GM12873 (cell line): Measurements from ENCODE around the gene ZNF773.

Source experiments
- TF ChIP-seq, protein P1 (sequence below): IDR thresholded peaks from 2 replicates; pipeline ENCODE4 v1.5.1; 2012; ENCODE audit warnings: low read depth, mild to moderate bottlenecking, moderate library complexity, low read length, control low read depth; ENCODE audit not compliant: insufficient read depth; ENCODE audit errors: missing control alignments

Gene ZNF773

GRCh38 chr19:57546513-57546912 lies 46.8 kb downstream of the ZNF773 start:
- TF ChIP-seq, protein P1, sequence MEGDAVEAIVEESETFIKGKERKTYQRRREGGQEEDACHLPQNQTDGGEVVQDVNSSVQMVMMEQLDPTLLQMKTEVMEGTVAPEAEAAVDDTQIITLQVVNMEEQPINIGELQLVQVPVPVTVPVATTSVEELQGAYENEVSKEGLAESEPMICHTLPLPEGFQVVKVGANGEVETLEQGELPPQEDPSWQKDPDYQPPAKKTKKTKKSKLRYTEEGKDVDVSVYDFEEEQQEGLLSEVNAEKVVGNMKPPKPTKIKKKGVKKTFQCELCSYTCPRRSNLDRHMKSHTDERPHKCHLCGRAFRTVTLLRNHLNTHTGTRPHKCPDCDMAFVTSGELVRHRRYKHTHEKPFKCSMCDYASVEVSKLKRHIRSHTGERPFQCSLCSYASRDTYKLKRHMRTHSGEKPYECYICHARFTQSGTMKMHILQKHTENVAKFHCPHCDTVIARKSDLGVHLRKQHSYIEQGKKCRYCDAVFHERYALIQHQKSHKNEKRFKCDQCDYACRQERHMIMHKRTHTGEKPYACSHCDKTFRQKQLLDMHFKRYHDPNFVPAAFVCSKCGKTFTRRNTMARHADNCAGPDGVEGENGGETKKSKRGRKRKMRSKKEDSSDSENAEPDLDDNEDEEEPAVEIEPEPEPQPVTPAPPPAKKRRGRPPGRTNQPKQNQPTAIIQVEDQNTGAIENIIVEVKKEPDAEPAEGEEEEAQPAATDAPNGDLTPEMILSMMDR: no peak

DNA sequence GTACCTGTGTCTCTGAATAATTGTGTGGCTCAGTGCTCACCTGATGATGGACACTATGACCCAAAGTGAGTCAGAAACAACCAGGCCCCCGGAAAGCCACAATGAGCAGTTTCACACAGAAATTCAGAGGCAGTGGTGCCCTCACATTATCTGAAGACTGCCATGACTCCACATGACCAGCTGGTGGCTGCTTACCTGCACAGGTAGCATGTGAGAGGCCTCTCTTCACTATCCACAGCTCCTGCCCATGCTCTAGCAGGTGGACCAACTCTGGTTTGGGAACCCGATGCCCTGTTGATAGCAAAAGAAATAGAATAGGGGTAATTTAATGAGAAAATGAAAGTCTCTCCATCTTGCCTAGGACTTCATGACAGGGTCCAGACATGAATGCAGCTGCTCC lies 52.7 kb downstream of the ZNF773 start:
- TF ChIP-seq, protein P1: no peak

DNA sequence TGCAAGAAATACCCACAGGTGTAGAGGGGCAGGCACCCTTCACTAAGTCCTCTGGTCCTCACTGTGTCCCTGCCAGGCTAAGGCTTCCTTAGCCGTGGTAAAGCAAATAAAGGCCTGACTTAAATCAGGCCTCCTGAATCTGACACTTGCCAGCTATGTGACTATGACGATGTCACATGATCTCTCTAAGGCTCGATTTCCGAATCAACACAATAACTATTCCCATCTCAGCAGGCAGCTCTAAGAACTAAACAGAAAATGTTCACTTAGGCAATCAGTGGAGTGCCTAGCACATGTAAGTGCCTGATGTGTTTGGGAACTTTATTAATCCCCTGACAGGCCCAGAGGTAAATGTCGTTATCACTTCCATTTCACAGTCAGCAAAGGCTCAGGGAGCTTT lies 57.9 kb downstream of the ZNF773 start:
- TF ChIP-seq, protein P1: no peak
